Activated CD4-positive, alpha-beta memory T cell treated with anti-CD3 and anti-CD28 coated beads, Interleukin-2, amount 10 ng/mL, durations not matched to agents 7 days and 5 days (primary cell): Measurements from ENCODE around the gene SPSB4. TPM values are rescaled to one million over a fixed set of nuclear protein-coding genes. Genes with fewer than 3 reads are reported as not detected.

ENCODE experiments used
- CTCF ChIA-PET: fragments of 350-600 bp; sonication (Branson Sonifier 250); formaldehyde crosslinking; loops from one replicate; lab custom pipeline; 2021; ENCODE audit warnings: antibody characterized with exemption, inconsistent platforms; lab: Charles Lee
- POLR2A ChIA-PET: fragments of 350-600 bp; sonication (Branson Sonifier 250); formaldehyde crosslinking; loops from one replicate; lab custom pipeline; 2021; ENCODE audit warnings: antibody characterized with exemption; lab: Charles Lee
- DNase-seq: peaks from one replicate; pipeline ENCODE4 v3.0.0-alpha.2; 2020
- H3K27ac Mint-ChIP-seq: one replicate; pipeline ENCODE4 v1.8.0; 2021; ENCODE audit warnings: mild to moderate bottlenecking, mixed read lengths
- H3K27me3 Mint-ChIP-seq: one replicate; pipeline ENCODE4 v1.8.0; 2021; ENCODE audit warnings: mixed read lengths
- H3K36me3 Mint-ChIP-seq: one replicate; pipeline ENCODE4 v1.8.0; 2021; ENCODE audit warnings: low read depth, mixed read lengths
- H3K4me1 Mint-ChIP-seq: one replicate; pipeline ENCODE4 v1.8.0; 2021; ENCODE audit warnings: mixed read lengths
- H3K4me3 Mint-ChIP-seq: one replicate; pipeline ENCODE4 v1.8.0; 2021; ENCODE audit warnings: mild to moderate bottlenecking, mixed read lengths
- H3K9me3 Mint-ChIP-seq: one replicate; pipeline ENCODE4 v1.8.0; 2021; ENCODE audit warnings: mixed read lengths
- total RNA-seq, 2 experiments: library from RNA; stranded (reverse); gene quantifications; one replicate each; pipeline ENCODE4 v1.2.3, GENCODE V29; 2021

Gene SPSB4
- total RNA-seq, 2 experiments from 2014 or later: not detected

- no peaks in the 10 kb centered on the region for H3K36me3 Mint-ChIP-seq
- no peak for DNase-seq
- no peak overlapping the region for H3K27ac Mint-ChIP-seq
- H3K4me1 Mint-ChIP-seq: no peaks in the 10 kb centered on the region
- ChIA-PET CTCF (no interaction called here), POLR2A (no interaction called here)
- H3K9me3 Mint-ChIP-seq: no peaks in the 10 kb centered on the region
- H3K4me3 Mint-ChIP-seq: no peak overlapping the region
- H3K27me3 Mint-ChIP-seq: peaks cover 4% of the 10 kb centered on the region
These were observed 21.8 kb downstream of the SPSB4 start for GRCh38 chr3:141072950-141073349.

GRCh38 chr3:141073580-141073979, 22.4 kb downstream of the SPSB4 start:
- CTCF ChIA-PET: no interaction called here
- Mint-ChIP-seq H3K4me3 (no peak overlapping the region), H3K27ac (no peak overlapping the region), H3K4me1 (no peaks in the 10 kb centered on the region), H3K9me3 (no peaks in the 10 kb centered on the region), H3K27me3 (peaks cover 4% of the 10 kb centered on the region), H3K36me3 (no peaks in the 10 kb centered on the region)
- POLR2A ChIA-PET: no interaction called here
- DNase-seq: no peak

DNA sequence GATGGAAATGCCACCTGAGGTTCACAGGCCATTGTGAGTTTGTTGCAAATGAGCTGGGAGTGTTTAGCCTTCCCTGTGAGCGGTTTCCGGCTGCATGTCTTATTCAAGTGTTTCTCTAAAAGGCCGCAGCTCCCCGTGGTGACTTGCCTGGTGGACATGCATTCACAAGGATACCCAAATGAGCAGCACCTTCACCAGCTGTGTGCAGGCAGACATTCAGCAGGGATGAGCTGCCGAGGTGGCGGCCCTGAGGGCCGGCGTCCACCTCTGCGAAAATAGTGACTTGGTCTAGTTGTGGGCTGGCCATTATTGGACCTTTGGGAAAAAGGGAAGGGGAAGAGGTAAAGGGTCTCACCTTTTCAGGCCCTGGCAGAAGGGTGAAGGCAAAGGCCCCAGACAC, 23.4 kb downstream of the SPSB4 start:
- DNase-seq: no peak
- POLR2A ChIA-PET: no interaction called here
- Mint-ChIP-seq H3K4me1 (no peaks in the 10 kb centered on the region), H3K9me3 (no peaks in the 10 kb centered on the region), H3K27ac (no peak overlapping the region), H3K27me3 (peaks cover 2% of the 10 kb centered on the region), H3K4me3 (no peak overlapping the region), H3K36me3 (no peaks in the 10 kb centered on the region)
- CTCF ChIA-PET: no interaction called here

GRCh38 chr3:141076036-141076773, 25.1 kb downstream of the SPSB4 start:
- no peak overlapping the region for H3K27ac Mint-ChIP-seq
- no peaks in the 10 kb centered on the region for H3K36me3 Mint-ChIP-seq
- no peaks in the 10 kb centered on the region for H3K4me1 Mint-ChIP-seq
- peaks cover 2% of the 10 kb centered on the region for H3K27me3 Mint-ChIP-seq
- ChIA-PET CTCF (no interaction called here), POLR2A (no interaction called here)
- DNase-seq: no peak
- H3K4me3 Mint-ChIP-seq: no peak overlapping the region
- no peaks in the 10 kb centered on the region for H3K9me3 Mint-ChIP-seq

- CTCF ChIA-PET: no interaction called here
- Mint-ChIP-seq H3K4me1 (no peaks in the 10 kb centered on the region), H3K36me3 (no peaks in the 10 kb centered on the region), H3K9me3 (no peaks in the 10 kb centered on the region), H3K27me3 (peaks cover 2% of the 10 kb centered on the region), H3K27ac (no peak overlapping the region), H3K4me3 (no peak overlapping the region)
- POLR2A ChIA-PET: no interaction called here
- no peak for DNase-seq
These were observed 25.8 kb downstream of the SPSB4 start for GRCh38 chr3:141076797-141077571.

DNA sequence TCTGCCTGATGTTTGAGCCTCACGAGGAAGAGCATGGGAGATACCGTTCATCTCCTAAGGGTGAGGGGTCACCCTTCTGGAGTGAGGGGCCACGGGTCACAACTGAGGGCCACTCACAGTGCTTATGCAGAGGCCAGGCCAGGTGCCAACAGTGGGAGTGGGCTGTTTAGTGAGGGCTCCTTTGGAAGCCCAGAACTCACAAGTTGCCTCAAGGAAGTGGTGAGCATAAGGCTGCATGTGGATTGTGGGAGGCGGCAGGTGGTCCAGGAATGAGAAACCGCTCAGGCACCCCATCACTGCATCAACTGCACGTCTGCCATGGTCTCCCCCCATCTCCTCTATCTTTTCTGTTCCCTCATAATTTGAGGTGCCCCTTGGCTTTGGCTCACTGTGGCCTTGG, 26.5 kb downstream of the SPSB4 start:
- POLR2A ChIA-PET: no interaction called here
- Mint-ChIP-seq H3K27me3 (peaks cover 2% of the 10 kb centered on the region), H3K27ac (no peak overlapping the region), H3K9me3 (no peaks in the 10 kb centered on the region), H3K4me3 (no peak overlapping the region), H3K4me1 (no peaks in the 10 kb centered on the region), H3K36me3 (no peaks in the 10 kb centered on the region)
- DNase-seq: no peak
- CTCF ChIA-PET: no interaction called here

GRCh38 chr3:141078200-141078599, 27.1 kb downstream of the SPSB4 start:
- no peaks in the 10 kb centered on the region for H3K4me1 Mint-ChIP-seq
- CTCF ChIA-PET: no interaction called here
- POLR2A ChIA-PET: no interaction called here
- no peak overlapping the region for H3K4me3 Mint-ChIP-seq
- no peaks in the 10 kb centered on the region for H3K36me3 Mint-ChIP-seq
- no peak for DNase-seq
- no peaks in the 10 kb centered on the region for H3K9me3 Mint-ChIP-seq
- peaks cover 2% of the 10 kb centered on the region for H3K27me3 Mint-ChIP-seq
- H3K27ac Mint-ChIP-seq: no peak overlapping the region

DNA sequence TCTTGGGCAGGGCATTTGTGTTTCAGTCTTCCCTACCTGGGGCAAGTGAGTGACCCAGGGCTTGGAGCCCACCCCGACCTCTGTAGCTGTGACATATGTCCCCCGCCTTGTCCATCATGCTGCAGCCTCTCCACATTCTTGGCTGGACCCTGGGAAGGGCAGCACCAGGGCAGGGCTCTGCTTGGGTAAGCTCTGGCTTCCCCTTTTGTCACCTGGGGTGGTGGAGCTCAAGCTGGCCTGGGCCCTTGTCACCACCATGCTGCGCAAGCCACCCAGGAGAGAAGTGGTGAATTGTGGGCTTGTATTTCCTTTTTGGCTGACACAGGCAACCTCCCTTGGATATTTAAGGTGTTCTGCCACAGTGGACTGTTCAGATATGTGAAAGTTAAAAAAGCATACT, 29.3 kb downstream of the SPSB4 start:
- Mint-ChIP-seq H3K4me3 (no peak overlapping the region), H3K36me3 (no peaks in the 10 kb centered on the region), H3K27me3 (peaks cover 2% of the 10 kb centered on the region), H3K4me1 (no peaks in the 10 kb centered on the region), H3K27ac (no peak overlapping the region), H3K9me3 (no peaks in the 10 kb centered on the region)
- no peak for DNase-seq
- ChIA-PET CTCF (no interaction called here), POLR2A (no interaction called here)

DNA sequence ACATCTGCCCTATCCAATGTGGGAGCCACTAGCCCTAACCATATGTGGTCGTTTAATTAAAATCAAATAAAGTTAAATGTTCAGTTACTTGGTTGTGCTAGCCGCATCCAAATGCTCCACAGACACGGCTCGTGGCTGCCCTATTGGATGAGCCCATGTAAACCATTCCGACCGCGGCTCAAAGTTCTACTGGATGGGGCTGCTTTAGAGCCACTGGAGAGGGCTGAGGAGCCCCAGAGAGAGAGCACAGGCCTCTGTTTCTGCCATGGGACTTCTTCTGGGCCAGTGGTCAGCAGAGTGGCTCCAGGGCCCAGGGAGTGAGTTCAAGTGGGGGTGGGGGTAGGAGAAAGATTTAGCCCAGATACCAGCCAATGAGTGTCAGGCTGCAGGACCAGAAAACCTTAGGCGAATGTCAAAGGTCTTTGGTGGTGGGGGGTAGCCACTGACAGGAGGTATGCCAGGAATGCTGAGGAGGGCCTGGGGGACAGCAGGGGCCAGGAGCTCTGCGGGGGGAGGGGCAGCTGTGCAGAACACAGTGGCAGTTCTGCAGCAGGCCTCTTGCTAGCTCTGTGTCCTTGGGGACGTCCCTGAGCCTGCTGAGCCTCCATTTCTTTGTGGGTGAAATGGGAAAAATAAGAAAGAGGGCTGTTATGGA, 30.1 kb downstream of the SPSB4 start:
- no peaks in the 10 kb centered on the region for H3K4me1 Mint-ChIP-seq
- H3K9me3 Mint-ChIP-seq: no peaks in the 10 kb centered on the region
- ChIA-PET CTCF (no interaction called here), POLR2A (no interaction called here)
- no peak overlapping the region for H3K27ac Mint-ChIP-seq
- no peak for DNase-seq
- H3K27me3 Mint-ChIP-seq: no peaks in the 10 kb centered on the region
- H3K36me3 Mint-ChIP-seq: no peaks in the 10 kb centered on the region
- H3K4me3 Mint-ChIP-seq: no peak overlapping the region

GRCh38 chr3:141082064-141082463, 30.9 kb downstream of the SPSB4 start:
- POLR2A ChIA-PET: no interaction called here
- Mint-ChIP-seq H3K27ac (no peak overlapping the region), H3K27me3 (no peaks in the 10 kb centered on the region), H3K4me1 (no peaks in the 10 kb centered on the region), H3K9me3 (no peaks in the 10 kb centered on the region), H3K4me3 (no peak overlapping the region), H3K36me3 (no peaks in the 10 kb centered on the region)
- DNase-seq: no peak
- CTCF ChIA-PET: no interaction called here

DNA sequence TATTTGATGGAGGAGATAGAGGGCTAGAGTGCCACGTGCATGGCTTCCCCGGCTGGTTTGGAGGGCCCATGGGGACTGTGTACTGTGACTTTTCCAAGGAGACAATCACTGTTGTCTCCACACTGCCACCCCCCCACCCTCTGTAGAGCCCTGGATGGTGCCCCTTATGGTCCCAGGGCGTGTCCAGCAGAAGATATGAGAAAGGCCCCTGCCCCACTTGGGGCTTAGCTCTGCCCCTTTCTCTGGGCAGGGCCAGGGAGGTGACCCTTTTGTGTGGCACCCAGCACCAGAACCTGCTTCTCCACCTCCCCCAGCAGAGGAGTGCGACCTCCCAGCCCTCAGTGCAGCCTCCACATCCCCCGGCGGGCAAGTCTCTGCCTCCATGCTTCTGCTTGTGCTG, 32.1 kb downstream of the SPSB4 start:
- no peaks in the 10 kb centered on the region for H3K36me3 Mint-ChIP-seq

GRCh38 chr3:141083836-141084649, 32.9 kb downstream of the SPSB4 start:
- Mint-ChIP-seq H3K27me3 (no peaks in the 10 kb centered on the region), H3K36me3 (no peaks in the 10 kb centered on the region)
- CTCF ChIA-PET: no interaction called here

More for the DNA sequence above, 32.1 kb downstream of the SPSB4 start:
- ChIA-PET POLR2A (no interaction called here), CTCF (no interaction called here)
- Mint-ChIP-seq H3K27me3 (no peaks in the 10 kb centered on the region), H3K9me3 (no peaks in the 10 kb centered on the region), H3K27ac (no peak overlapping the region), H3K4me1 (no peaks in the 10 kb centered on the region), H3K4me3 (no peak overlapping the region)
- DNase-seq: no peak

More at GRCh38 chr3:141083836-141084649, 32.9 kb downstream of the SPSB4 start:
- Mint-ChIP-seq H3K4me1 (no peaks in the 10 kb centered on the region), H3K9me3 (no peaks in the 10 kb centered on the region), H3K4me3 (no peak overlapping the region), H3K27ac (no peak overlapping the region)
- no peak for DNase-seq
- POLR2A ChIA-PET: interaction anchor here (0.7 kb wide), 1 partner anchor 182 kb away, joined by 3 read pairs; no protein-coding TSS in a partner anchor
